ENCODE measurements around the gene RNF168.
A peak's percentile ranks its signal among the peaks of the same experiment; 100 is the strongest.
"Not testable (repeated sequence)": the region's sequence is repeated elsewhere in the genome, so short reads cannot be mapped to it uniquely, and the experiment has no call there.

RNF168 gene

GRCh38 chr3:196432137-196432879 is 71.3 kb downstream of the RNF168 start, which contains the start of gene UBXN7:
Gene UBXN7, minus strand, starts transcription at chr3:196432427. Its CDS starts 28 bp downstream, at chr3:196432399.
- Histone ChIP-seq H3K27ac (peak within 1 kb of the TSS; percentile 86), H3K4me3 (ENCODE audit: low read depth, low read length) (peak within 1 kb of the TSS; percentile 80), H3K27me3 (ENCODE audit: control insufficient read depth, insufficient read depth, low read length) (no peaks in the 10 kb centered on the region), H3K79me2 (peaks cover 27% of the 10 kb centered on the region), H2AFZ (peak within 1 kb of the TSS; percentile 89), H3K4me1 (no peaks in the 10 kb centered on the region), H3K9me3 (ENCODE audit: control insufficient read depth, low read length) (no peaks in the 10 kb centered on the region), H3K4me2 (ENCODE audit: low read length) (peak within 1 kb of the TSS; percentile 91), H3K9ac (peak within 1 kb of the TSS; percentile 62), H3K36me3 (ENCODE audit: control insufficient read depth, insufficient read depth, low read length) (no peaks in the 10 kb centered on the region)
- TF ChIP-seq CTCF (IDR thresholded peaks at IDR 0.05) = peak; percentile 9

- Histone ChIP-seq H3K4me3 (ENCODE audit: low read depth, low read length) (peak overlapping the region; percentile 80), H3K4me2 (ENCODE audit: low read length) (peak overlapping the region; percentile 57), H3K79me2 (peaks cover 35% of the 10 kb centered on the region), H3K4me1 (no peaks in the 10 kb centered on the region), H2AFZ (peak overlapping the region; percentile 89), H3K9me3 (ENCODE audit: control insufficient read depth, low read length) (no peaks in the 10 kb centered on the region), H3K36me3 (ENCODE audit: control insufficient read depth, insufficient read depth, low read length) (no peaks in the 10 kb centered on the region), H3K27me3 (ENCODE audit: control insufficient read depth, insufficient read depth, low read length) (no peaks in the 10 kb centered on the region), H3K27ac (peak overlapping the region; percentile 86), H3K9ac (peak overlapping the region; percentile 62)
- no peak for TF ChIP-seq CTCF (IDR thresholded peaks at IDR 0.05)
These were observed 72.1 kb downstream of the RNF168 start for GRCh38 chr3:196431181-196432136.

GRCh38 chr3:196428041-196428440 is 75.5 kb downstream of the RNF168 start:
- Histone ChIP-seq H3K4me2 (ENCODE audit: low read length) (no peak overlapping the region), H3K27me3 (ENCODE audit: control insufficient read depth, insufficient read depth, low read length) (no peaks in the 10 kb centered on the region), H3K36me3 (ENCODE audit: control insufficient read depth, insufficient read depth, low read length) (no peaks in the 10 kb centered on the region), H3K4me3 (ENCODE audit: low read depth, low read length) (no peak overlapping the region), H3K79me2 (peaks cover 65% of the 10 kb centered on the region), H3K4me1 (no peaks in the 10 kb centered on the region), H2AFZ (no peak overlapping the region), H3K9ac (no peak overlapping the region), H3K9me3 (ENCODE audit: control insufficient read depth, low read length) (no peaks in the 10 kb centered on the region), H3K27ac (no peak overlapping the region)
- TF ChIP-seq CTCF (IDR thresholded peaks at IDR 0.05) = no peak

- H3K9ac ChIP-seq; H3K4me2 ChIP-seq (ENCODE audit: low read length); H3K4me1 ChIP-seq; H2AFZ ChIP-seq; H3K27ac ChIP-seq; H3K27me3 ChIP-seq (ENCODE audit: control insufficient read depth, insufficient read depth, low read length); H3K9me3 ChIP-seq (ENCODE audit: control insufficient read depth, low read length); H3K36me3 ChIP-seq (ENCODE audit: control insufficient read depth, insufficient read depth, low read length); H3K4me3 ChIP-seq (ENCODE audit: low read depth, low read length): not testable (repeated sequence)
- H3K79me2 ChIP-seq = peaks cover 88% of the 10 kb centered on the region
These were observed 79.1 kb downstream of the RNF168 start for GRCh38 chr3:196424421-196424820.
